UCSD-AML1 (cell line): Measurements from ENCODE around the gene NR1D1.
A peak's percentile ranks its signal among the peaks of the same experiment; 100 is the strongest.

ENCODE experiments used
- DNase-seq: peaks from one replicate; lab custom pipeline; 2025; ENCODE audit not compliant: unreplicated experiment; lab: John Stamatoyannopoulos, UW

Gene NR1D1

GRCh38 chr17:40111221-40112128 lies 11.1 kb upstream of the NR1D1 start:
- DNase-seq: peak; percentile 91

- DNase-seq: no peak
Measured at GRCh38 chr17:40110026-40110845, 9.8 kb upstream of the NR1D1 start.

- no peak for DNase-seq
Measured at GRCh38 chr17:40108970-40109824, 8.8 kb upstream of the NR1D1 start.

- DNase-seq: peak; percentile 70
Measured at GRCh38 chr17:40107522-40108174, 7.3 kb upstream of the NR1D1 start.

- no peak for DNase-seq
Measured at GRCh38 chr17:40106760-40107521, 6.6 kb upstream of the NR1D1 start.

- no peak for DNase-seq
Measured at GRCh38 chr17:40105861-40106759, 5.7 kb upstream of the NR1D1 start.

- DNase-seq: no peak
Measured at GRCh38 chr17:40104594-40105486, 4.5 kb upstream of the NR1D1 start.

- DNase-seq: no peak
Measured at GRCh38 chr17:40103688-40104087, 3.3 kb upstream of the NR1D1 start.

- DNase-seq: no peak
Measured at GRCh38 chr17:40103071-40103661, 2.8 kb upstream of the NR1D1 start.

GRCh38 chr17:40101367-40102210 lies 1.2 kb upstream of the NR1D1 start:
- DNase-seq: no peak

- DNase-seq: peak; percentile 93
Measured at GRCh38 chr17:40100669-40101366, 429 bp upstream of the NR1D1 start.

- no peak for DNase-seq
Measured at GRCh38 chr17:40099619-40100418, 570 bp downstream of the NR1D1 start.

- peak; percentile 99 for DNase-seq
Measured at GRCh38 chr17:40098846-40099618, 1.4 kb downstream of the NR1D1 start.
